Hepatocyte (in vitro differentiated cells): ENCODE results near the gene BACH2. TPM values are rescaled to one million over a fixed set of nuclear protein-coding genes. Genes with fewer than 3 reads are reported as not detected.

Experiments used
- DNase-seq: peaks from one replicate; pipeline ENCODE4 v3.0.0-alpha.2; 2016; ENCODE audit warnings: low spot score
- H2AFZ ChIP-seq: fragments of 200-600 bp; sonication (generic); 2 replicates; pipeline ENCODE4 v1.6.0; 2016; ENCODE audit warnings: antibody characterized with exemption, mild to moderate bottlenecking
- H3K27ac ChIP-seq: fragments of 200-600 bp; sonication (generic); 2 replicates; pipeline ENCODE4 v1.5.1; 2016; ENCODE audit warnings: mild to moderate bottlenecking
- H3K27me3 ChIP-seq: fragments of 200-600 bp; sonication (generic); 2 replicates; pipeline ENCODE4 v1.6.1; 2016
- H3K36me3 ChIP-seq: fragments of 200-600 bp; sonication (generic); replicated peaks from 2 replicates; pipeline ENCODE4 v1.5.1; 2016; ENCODE audit warnings: low read depth; ENCODE audit not compliant: insufficient read depth
- H3K4me1 ChIP-seq: fragments of 200-600 bp; sonication (generic); 2 replicates; pipeline ENCODE4 v1.5.1; 2016; ENCODE audit warnings: mild to moderate bottlenecking, moderate library complexity; ENCODE audit not compliant: insufficient read depth
- H3K4me2 ChIP-seq: fragments of 200-600 bp; sonication (generic); 2 replicates; pipeline ENCODE4 v1.6.0; 2016
- H3K4me3 ChIP-seq: fragments of 200-600 bp; sonication (generic); 2 replicates; pipeline ENCODE4 v1.5.1; 2016; ENCODE audit warnings: mild to moderate bottlenecking
- H3K79me2 ChIP-seq: fragments of 200-600 bp; sonication (generic); 2 replicates; pipeline ENCODE4 v1.6.0; 2017; ENCODE audit warnings: mild to moderate bottlenecking
- H3K9me2 ChIP-seq: fragments of 200-600 bp; sonication (generic); replicated peaks from 2 replicates; pipeline ENCODE4 v1.6.0; 2017; ENCODE audit warnings: mild to moderate bottlenecking; ENCODE audit not compliant: insufficient read depth
- H3K9me3 ChIP-seq: fragments of 200-600 bp; sonication (generic); 2 replicates; pipeline ENCODE4 v1.5.1; 2016; ENCODE audit warnings: low read depth, mild to moderate bottlenecking
- H4K20me1 ChIP-seq: fragments of 200-600 bp; sonication (generic); 2 replicates; pipeline ENCODE4 v1.6.0; 2016; ENCODE audit warnings: mild to moderate bottlenecking; ENCODE audit not compliant: insufficient read depth, poor library complexity, severe bottlenecking
- CTCF ChIP-seq: fragments of 200-600 bp; sonication (generic); IDR thresholded peaks from 2 replicates; pipeline ENCODE4 v1.5.1; 2016; ENCODE audit warnings: antibody characterized with exemption, mild to moderate bottlenecking; ENCODE audit not compliant: poor library complexity
- EZH2 ChIP-seq: fragments of 200-600 bp; sonication (generic); IDR thresholded peaks from 2 replicates; pipeline ENCODE4 v1.6.1; 2016; ENCODE audit warnings: antibody characterized with exemption, mild to moderate bottlenecking, borderline replicate concordance
- EZH2phosphoT487 ChIP-seq: fragments of 200-600 bp; sonication (generic); IDR thresholded peaks from one replicate; pipeline ENCODE4 v1.6.1; 2018; ENCODE audit warnings: antibody characterized with exemption, mild to moderate bottlenecking, low read depth, moderate library complexity; ENCODE audit not compliant: unreplicated experiment, severe bottlenecking
- WGBS: methylation state at CpG from one replicate; pipeline ENCODE4 v1.1.6; 2016; ENCODE audit warnings: low lambda C conversion rate; ENCODE audit errors: missing lambda C conversion rate; 5-methylcytosine and 5-hydroxymethylcytosine counted together
- polyA plus RNA-seq: library from polyadenylated mRNA; unstranded; fragments of >200 nt; fragmentation: Nextera tagmentation; extraction: Ambion mirVana; gene quantifications from 2 replicates; pipeline ENCODE4 v1.2.1, GENCODE V29; 2016
- total RNA-seq: library from RNA; depleted of rRNA; stranded (reverse); fragments of >200 nt; gene quantifications from 2 replicates; pipeline ENCODE4 v1.2.3, GENCODE V29; 2014

The BACH2 gene
- total and polyA plus RNA-seq, 2 experiments from 2014 or later: 2.3 to 2.6 TPM

- Histone ChIP-seq H3K9me3 (no peaks in the 10 kb centered on the region), H3K79me2 (no peaks in the 10 kb centered on the region), H3K27ac (no peak overlapping the region), H3K27me3 (peaks cover 5% of the 10 kb centered on the region), H3K4me2 (no peak overlapping the region), H4K20me1 (no peaks in the 10 kb centered on the region), H3K9me2 (no peaks in the 10 kb centered on the region), H2AFZ (no peak overlapping the region), H3K36me3 (no peaks in the 10 kb centered on the region), H3K4me1 (peaks cover 12% of the 10 kb centered on the region), H3K4me3 (no peak overlapping the region)
- TF ChIP-seq EZH2 (no peak), CTCF (no peak), EZH2phosphoT487 (no peak)
- no peak for DNase-seq
- 95% methylated on average over 8 of the region's 8 CpGs for WGBS
Measured at GRCh38 chr6:89942601-89943000, 354.0 kb downstream of the BACH2 start.

- peaks cover 12% of the 10 kb centered on the region for H3K4me1 ChIP-seq
- DNase-seq: no peak
- 96% methylated on average over 6 of the region's 6 CpGs for WGBS
Measured at GRCh38 chr6:89941763-89942497, 354.7 kb downstream of the BACH2 start.

GRCh38 chr6:89941031-89941762 is 355.4 kb downstream of the BACH2 start:
- peak; percentile 14 for DNase-seq

More at GRCh38 chr6:89941763-89942497, 354.7 kb downstream of the BACH2 start:
- TF ChIP-seq CTCF (no peak), EZH2phosphoT487 (no peak)
- Histone ChIP-seq H3K4me2 (peak overlapping the region; percentile 23), H3K4me3 (no peak overlapping the region), H4K20me1 (no peaks in the 10 kb centered on the region), H3K79me2 (no peaks in the 10 kb centered on the region), H3K27me3 (peaks cover 5% of the 10 kb centered on the region), H3K27ac (no peak overlapping the region), H3K9me3 (no peaks in the 10 kb centered on the region), H2AFZ (no peak overlapping the region), H3K36me3 (no peaks in the 10 kb centered on the region), H3K9me2 (no peaks in the 10 kb centered on the region)

More at GRCh38 chr6:89941031-89941762, 355.4 kb downstream of the BACH2 start:
- TF ChIP-seq EZH2phosphoT487: peak; percentile 72
- TF ChIP-seq EZH2: no peak
- H3K27ac ChIP-seq: no peak overlapping the region
- H3K9me2 ChIP-seq: no peaks in the 10 kb centered on the region
- no peak overlapping the region for H2AFZ ChIP-seq
- no peaks in the 10 kb centered on the region for H3K79me2 ChIP-seq
- 58% methylated on average over 15 of the region's 15 CpGs for WGBS
- no peaks in the 10 kb centered on the region for H3K36me3 ChIP-seq
- H3K9me3 ChIP-seq: no peaks in the 10 kb centered on the region
- peaks cover 5% of the 10 kb centered on the region for H3K27me3 ChIP-seq
- H3K4me1 ChIP-seq: peaks cover 12% of the 10 kb centered on the region
- no peak overlapping the region for H3K4me3 ChIP-seq
- no peaks in the 10 kb centered on the region for H4K20me1 ChIP-seq
- peak overlapping the region; percentile 23 for H3K4me2 ChIP-seq
